ENCODE measurements around the gene CREB3.

Gene CREB3

DNA sequence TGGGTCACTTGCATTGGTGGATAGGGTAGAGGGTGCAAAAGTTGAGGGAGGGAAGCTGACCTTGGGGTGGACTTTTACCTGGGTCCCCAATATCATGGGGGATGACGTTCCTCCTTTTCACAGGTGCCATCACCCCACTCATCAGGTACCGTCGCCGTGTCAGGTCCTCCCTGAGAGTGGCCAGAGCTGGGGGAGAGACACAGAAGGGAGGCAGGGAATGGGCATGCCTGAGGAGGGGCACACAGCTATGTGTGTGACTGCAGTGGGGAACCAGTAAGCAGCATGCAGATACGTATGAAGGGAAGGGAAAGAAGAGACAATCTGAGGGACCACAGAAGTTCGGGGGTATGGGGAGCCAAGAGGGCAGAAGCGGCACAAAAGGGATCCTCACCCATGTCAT is 6.5 kb downstream of the CREB3 start:
- no peaks in the 10 kb centered on the region for H3K27me3 ChIP-seq (ENCODE audit: low read depth)
- in situ Hi-C loops (cut with MboI; ENCODE audit: low sequenced_read_pairs), result no loop called here
- peaks cover 95% of the 10 kb centered on the region for H3K36me3 ChIP-seq (replicated peaks)
- DNase-seq (ENCODE audit: low spot score in 2 of 2), result no peak
- H3K4me3 ChIP-seq, result no peak overlapping the region
- H3K9me3 ChIP-seq, result no peaks in the 10 kb centered on the region
- no peaks in the 10 kb centered on the region; the same call in 1 of the 2 replicates for H3K4me1 ChIP-seq

DNA sequence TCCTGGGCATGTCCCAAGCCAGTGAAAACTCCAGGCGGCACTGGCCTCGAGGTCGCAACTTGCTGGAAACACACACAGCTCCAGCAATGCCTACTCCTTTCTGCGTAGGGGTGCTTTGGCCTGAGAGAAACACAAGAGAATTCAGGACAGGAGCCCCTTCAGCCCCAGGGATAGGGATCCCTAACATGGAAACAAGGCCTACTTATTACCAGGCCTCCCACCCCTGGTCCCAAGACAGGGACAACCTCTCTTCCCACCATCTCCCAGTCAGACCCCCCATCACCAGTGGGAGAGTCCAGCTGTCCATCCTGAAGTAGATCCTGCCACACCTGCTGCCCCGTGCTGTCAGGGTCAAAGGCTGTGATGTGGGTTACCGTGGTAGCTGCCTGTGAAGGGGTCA is 7.8 kb downstream of the CREB3 start:
- no peaks in the 10 kb centered on the region for H3K9me3 ChIP-seq
- DNase-seq (ENCODE audit: low spot score in 2 of 2), result no peak
- no peaks in the 10 kb centered on the region for H3K27me3 ChIP-seq (ENCODE audit: low read depth)
- peaks cover 92% of the 10 kb centered on the region for H3K36me3 ChIP-seq (replicated peaks)
- in situ Hi-C loops (cut with MboI; ENCODE audit: low sequenced_read_pairs), result no loop called here
- H3K4me3 ChIP-seq, result no peak overlapping the region
- H3K4me1 ChIP-seq, result no peaks in the 10 kb centered on the region

DNA sequence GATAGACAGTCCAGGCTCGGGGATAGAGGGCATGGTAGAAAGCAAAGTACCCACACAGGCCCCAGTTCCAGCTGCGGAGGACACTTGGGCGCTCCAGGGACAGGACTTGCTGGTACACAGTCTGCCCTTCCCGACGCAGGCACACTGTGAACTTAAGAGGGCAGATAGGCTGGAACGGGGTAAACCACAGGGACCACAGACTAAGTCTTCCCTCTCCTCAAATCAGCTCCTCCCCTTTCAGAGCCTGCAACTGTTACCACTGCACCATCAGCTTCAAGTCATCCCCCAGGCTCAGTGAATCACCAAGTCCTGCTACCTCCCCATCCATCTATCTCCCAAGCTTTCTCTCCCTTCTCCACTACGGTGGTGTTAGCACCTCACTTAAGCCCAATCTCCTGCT is 9.3 kb downstream of the CREB3 start:
- in situ Hi-C loops (cut with MboI; ENCODE audit: low sequenced_read_pairs), result no loop called here
- Histone ChIP-seq H3K9me3 (no peaks in the 10 kb centered on the region), H3K4me3 (no peak overlapping the region), H3K27me3 (ENCODE audit: low read depth) (no peaks in the 10 kb centered on the region), H3K36me3 (replicated peaks) (peaks cover 80% of the 10 kb centered on the region), H3K4me1 (peaks cover 8% of the 10 kb centered on the region; the same call in 1 of the 2 replicates)
- DNase-seq (ENCODE audit: low spot score in 2 of 2), result no peak

DNA sequence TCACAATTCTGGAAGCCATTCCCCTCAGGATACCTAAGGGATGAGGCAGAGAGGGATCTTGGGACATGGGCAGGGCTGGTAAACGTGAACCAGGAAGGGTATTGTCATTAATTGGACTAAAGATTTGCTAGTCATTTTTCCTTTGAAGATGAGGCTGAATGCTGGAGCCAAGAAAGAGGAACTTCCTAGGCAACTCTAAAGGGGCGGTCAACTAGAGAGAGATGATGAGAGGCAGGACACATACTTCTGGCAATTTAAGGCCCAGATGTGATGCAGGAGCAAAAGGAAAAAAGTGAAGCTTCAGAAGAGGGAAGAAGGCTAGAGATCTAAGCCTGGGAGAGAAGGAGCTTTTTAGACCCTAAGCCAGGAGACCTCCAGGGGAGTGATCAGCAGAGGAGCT is 11.0 kb downstream of the CREB3 start:
- Histone ChIP-seq H3K27me3 (ENCODE audit: low read depth) (no peaks in the 10 kb centered on the region), H3K9me3 (no peaks in the 10 kb centered on the region), H3K4me1 (peaks cover 11% of the 10 kb centered on the region; the same call in 1 of the 2 replicates), H3K36me3 (replicated peaks) (peaks cover 63% of the 10 kb centered on the region), H3K4me3 (no peak overlapping the region)
- DNase-seq (ENCODE audit: low spot score in 2 of 2), result no peak
- in situ Hi-C loops (cut with MboI; ENCODE audit: low sequenced_read_pairs), result no loop called here

DNA sequence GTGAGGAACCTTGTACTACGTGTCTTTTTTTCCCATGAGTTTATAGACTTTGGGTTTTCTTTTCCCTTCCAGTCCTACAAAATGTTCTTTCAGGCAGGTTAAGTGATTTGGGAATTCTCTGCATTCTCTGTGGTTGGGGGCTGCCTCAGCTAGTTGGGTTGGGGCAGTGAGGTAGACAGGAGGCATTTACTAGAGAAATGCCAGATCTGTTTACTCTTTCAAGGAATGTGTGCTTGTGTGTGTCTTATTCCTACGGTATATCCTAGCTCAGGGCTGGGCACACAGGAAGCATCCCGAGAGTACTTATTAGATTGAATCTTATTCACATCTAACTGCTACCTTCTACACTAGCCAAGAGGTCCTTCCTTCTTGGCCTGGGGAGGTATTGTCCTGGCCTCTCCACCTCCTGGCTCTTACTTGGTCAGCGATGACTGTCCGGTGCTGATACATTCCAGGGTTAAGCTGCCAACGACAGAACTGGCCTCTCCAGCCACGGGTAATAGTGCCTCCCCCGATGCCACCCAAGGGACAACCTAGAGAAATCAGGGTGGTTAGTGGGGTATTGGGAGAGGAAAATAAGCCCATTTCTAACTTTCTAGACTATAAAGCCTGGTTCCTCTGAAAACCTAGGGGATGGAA is 11.5 kb downstream of the CREB3 start:
- peaks cover 11% of the 10 kb centered on the region; the same call in 1 of the 2 replicates for H3K4me1 ChIP-seq
- no peaks in the 10 kb centered on the region for H3K9me3 ChIP-seq
- in situ Hi-C loops (cut with MboI; ENCODE audit: low sequenced_read_pairs), result no loop called here
- no peaks in the 10 kb centered on the region for H3K27me3 ChIP-seq (ENCODE audit: low read depth)
- no peak overlapping the region for H3K4me3 ChIP-seq
- DNase-seq (ENCODE audit: low spot score in 2 of 2), result no peak
- peaks cover 58% of the 10 kb centered on the region for H3K36me3 ChIP-seq (replicated peaks)

DNA sequence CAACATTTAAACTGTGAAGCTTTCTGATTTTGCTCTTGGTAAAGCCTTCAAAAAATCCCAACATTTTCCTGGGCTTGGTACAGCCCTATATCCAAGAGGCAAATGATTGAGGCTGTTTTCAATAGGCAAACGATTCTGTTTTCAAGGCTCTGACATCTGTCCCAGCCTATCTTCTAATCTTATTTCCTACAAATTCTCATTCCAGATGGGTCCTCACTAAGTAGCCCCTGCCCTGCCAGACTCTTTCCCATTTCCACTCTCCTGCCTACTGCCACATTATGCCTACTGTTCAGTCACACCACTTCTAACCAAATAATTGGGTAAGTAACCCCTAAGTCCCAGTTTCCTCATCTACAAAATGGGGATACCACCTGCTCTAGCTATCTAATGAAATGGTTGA is 13.1 kb downstream of the CREB3 start:
- Histone ChIP-seq H3K4me3 (peak overlapping the region; percentile 92), H3K9me3 (no peaks in the 10 kb centered on the region), H3K4me1 (peaks cover 11% of the 10 kb centered on the region; the same call in 1 of the 2 replicates), H3K36me3 (replicated peaks) (peaks cover 42% of the 10 kb centered on the region), H3K27me3 (ENCODE audit: low read depth) (no peaks in the 10 kb centered on the region)
- in situ Hi-C loops (cut with MboI; ENCODE audit: low sequenced_read_pairs), result no loop called here
- no peak for DNase-seq (ENCODE audit: low spot score in 2 of 2)

DNA sequence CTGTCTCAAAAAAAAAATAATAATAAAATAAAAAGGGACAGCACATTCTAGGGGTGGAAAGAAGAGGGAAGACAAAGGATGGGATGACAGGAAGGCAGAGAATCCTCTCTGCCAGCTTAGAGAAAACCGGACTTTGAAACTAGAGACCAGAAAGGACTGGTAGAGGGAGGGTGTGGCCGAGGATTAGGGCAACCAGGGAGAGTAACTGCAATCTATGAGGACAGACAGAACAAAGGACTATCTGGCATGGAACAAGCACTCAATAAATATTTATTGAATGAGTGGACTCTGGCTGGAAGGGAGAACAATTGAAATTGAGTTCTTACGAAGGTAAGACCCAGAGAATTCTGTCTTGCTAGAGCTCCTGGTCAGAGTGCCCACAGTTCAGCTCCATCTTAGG is 14.1 kb downstream of the CREB3 start:
- H3K4me1 ChIP-seq, result peaks cover 11% of the 10 kb centered on the region; the same call in 1 of the 2 replicates
- peaks cover 39% of the 10 kb centered on the region for H3K36me3 ChIP-seq (replicated peaks)
- peak in 1 of 2 experiments; percentile 52 for DNase-seq (ENCODE audit: low spot score in 2 of 2)
- no peaks in the 10 kb centered on the region for H3K27me3 ChIP-seq (ENCODE audit: low read depth)
- H3K4me3 ChIP-seq, result peak overlapping the region; percentile 92
- H3K9me3 ChIP-seq, result no peaks in the 10 kb centered on the region
- in situ Hi-C loops (cut with MboI; ENCODE audit: low sequenced_read_pairs), result no loop called here

DNA sequence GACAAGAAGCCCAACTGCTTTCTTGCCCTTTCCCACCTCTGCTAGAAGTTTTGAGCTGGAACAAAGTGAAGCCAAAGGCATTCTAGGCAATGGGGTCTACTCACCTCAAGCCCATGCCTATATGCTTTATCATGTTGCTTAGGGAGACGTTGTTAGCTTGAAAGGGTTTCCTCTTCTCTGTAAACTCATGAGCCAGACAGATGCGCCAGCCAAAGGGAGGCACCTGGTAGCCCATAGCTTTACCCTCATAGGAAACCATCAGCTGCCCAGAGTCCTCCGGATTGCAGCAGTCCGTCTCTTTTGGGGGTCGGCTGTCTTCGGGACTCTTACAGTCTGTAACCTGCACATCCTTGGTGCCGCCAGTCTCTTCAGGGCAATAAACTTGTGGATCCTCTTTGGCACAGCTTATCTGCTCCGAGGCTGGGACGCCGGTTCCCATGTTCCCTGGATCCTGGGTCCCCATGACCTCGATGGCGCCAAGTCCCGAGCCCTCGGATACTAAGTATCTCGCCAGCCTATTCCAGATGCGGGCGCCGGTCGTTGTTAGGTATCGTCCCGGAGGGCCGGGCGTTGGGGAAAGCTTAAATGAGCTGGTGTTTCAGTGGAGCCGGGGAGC is 15.9 kb downstream of the CREB3 start:
- Histone ChIP-seq H3K36me3 (replicated peaks) (peaks cover 39% of the 10 kb centered on the region), H3K4me1 (peaks cover 11% of the 10 kb centered on the region; the same call in 1 of the 2 replicates), H3K9me3 (no peaks in the 10 kb centered on the region), H3K4me3 (peak overlapping the region; percentile 92), H3K27me3 (ENCODE audit: low read depth) (no peaks in the 10 kb centered on the region)
- in situ Hi-C loops (cut with MboI; ENCODE audit: low sequenced_read_pairs), result no loop called here
- no peak for DNase-seq (ENCODE audit: low spot score in 2 of 2)

DNA sequence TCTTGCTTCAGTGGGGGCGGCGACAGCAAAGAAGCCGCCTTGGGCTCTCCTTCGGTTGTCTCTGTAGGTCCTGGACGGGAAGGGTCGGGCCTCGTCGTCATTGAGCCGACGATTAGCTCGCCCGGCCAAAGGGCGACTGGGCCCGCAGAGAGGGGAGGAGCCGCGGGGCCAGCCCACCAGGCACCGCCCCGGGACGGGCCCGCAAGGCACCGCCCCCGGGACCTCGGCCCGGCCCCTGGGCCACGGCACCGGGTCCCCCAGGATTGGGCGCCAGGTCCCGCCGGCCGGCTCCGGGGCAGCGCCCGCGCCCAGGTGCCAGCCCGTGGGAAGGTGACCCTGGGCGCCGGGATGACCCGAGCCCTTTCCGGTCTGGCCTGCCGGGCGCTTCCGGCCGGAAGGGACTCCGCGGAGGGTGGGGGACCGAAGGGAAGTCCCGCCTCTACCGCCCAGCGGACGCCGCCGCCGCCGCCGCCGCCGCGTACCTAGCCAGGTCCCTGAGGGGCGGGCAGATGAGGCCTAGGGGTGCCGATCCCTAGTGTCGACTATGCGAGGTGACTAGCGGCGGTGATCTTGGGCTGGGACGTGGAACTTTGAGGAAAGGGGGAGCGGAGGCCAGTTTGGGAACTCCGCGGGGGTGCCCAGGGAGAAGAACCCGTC is 16.5 kb downstream of the CREB3 start, which contains the start of the genes GBA2 and RGP1:
Gene GBA2, minus strand, starts transcription at position 371 of the 657 bp plus-strand sequence. CDS start 524 bp downstream, outside the sequence.
Gene RGP1, plus strand, starts transcription at position 430 of the 657 bp plus-strand sequence. CDS start 469 bp downstream, outside the sequence.
- Histone ChIP-seq H3K4me3 (peak within 1 kb of the TSS; percentile 92), H3K27me3 (ENCODE audit: low read depth) (no peaks in the 10 kb centered on the region), H3K4me1 (peaks cover 11% of the 10 kb centered on the region; the same call in 1 of the 2 replicates), H3K9me3 (no peaks in the 10 kb centered on the region), H3K36me3 (replicated peaks) (peaks cover 39% of the 10 kb centered on the region)
- DNase-seq (ENCODE audit: low spot score in 2 of 2), result peak; percentile 77 to 88
- in situ Hi-C loops (cut with MboI; ENCODE audit: low sequenced_read_pairs), result no loop called here

DNA sequence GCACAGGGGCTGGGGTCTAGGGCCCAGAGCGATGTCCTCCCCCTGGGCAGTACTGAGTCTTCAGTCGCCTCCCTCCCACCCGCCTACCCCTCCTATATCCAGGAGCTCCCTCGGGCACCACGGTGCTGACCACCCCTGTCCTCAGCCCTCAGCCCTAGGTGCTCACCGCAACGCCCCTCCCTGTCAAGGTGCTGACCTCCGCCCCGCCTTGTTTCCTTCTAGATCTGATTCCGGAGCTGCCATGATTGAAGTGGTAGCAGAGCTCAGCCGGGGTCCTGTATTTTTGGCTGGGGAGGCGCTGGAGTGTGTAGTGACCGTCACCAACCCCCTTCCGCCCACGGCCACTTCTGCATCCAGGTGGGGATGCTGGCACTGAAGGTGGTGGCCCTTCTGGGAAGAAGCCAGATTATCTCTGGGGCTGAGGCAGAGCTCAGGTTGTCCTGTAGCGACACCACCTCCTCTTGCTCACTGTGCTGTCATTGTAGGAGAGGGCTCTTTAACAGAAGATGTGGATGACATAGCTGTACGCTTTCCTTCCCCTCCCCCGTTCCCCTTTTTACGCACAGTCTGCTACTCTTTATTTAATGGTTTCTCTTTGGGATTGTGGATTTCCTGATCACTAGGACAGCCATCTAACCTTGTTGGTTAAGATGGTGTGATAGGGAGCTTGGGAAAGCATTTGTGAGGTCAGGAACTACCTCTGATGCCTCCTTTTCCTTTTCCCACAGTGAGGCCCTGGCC is 17.2 kb downstream of the CREB3 start:
- H3K9me3 ChIP-seq, result no peaks in the 10 kb centered on the region
- no peaks in the 10 kb centered on the region for H3K27me3 ChIP-seq (ENCODE audit: low read depth)
- peak overlapping the region; percentile 92 for H3K4me3 ChIP-seq
- peaks cover 36% of the 10 kb centered on the region for H3K36me3 ChIP-seq (replicated peaks)
- DNase-seq (ENCODE audit: low spot score in 2 of 2), result peak in 1 of 2 experiments; percentile 58
- H3K4me1 ChIP-seq, result peaks cover 11% of the 10 kb centered on the region; the same call in 1 of the 2 replicates
- in situ Hi-C loops (cut with MboI; ENCODE audit: low sequenced_read_pairs), result no loop called here

DNA sequence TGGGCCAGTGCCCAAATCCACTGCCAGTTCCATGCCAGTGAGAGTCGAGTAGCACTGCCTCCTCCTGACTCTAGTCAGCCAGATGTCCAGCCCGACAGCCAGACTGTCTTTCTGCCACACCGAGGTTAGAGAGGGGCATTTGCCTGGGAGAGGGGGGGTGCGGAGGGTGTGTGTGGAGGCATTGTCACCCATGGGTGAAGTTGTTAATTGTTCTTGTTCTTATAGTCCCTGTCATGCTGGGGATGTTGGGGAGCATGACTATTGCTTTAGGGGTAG is 17.7 kb downstream of the CREB3 start:
- in situ Hi-C loops (cut with MboI; ENCODE audit: low sequenced_read_pairs), result no loop called here
- Histone ChIP-seq H3K4me1 (peaks cover 11% of the 10 kb centered on the region; the same call in 1 of the 2 replicates), H3K36me3 (replicated peaks) (peaks cover 38% of the 10 kb centered on the region), H3K27me3 (ENCODE audit: low read depth) (no peaks in the 10 kb centered on the region), H3K9me3 (no peaks in the 10 kb centered on the region), H3K4me3 (peak overlapping the region; percentile 92)
- no peak for DNase-seq (ENCODE audit: low spot score in 2 of 2)

DNA sequence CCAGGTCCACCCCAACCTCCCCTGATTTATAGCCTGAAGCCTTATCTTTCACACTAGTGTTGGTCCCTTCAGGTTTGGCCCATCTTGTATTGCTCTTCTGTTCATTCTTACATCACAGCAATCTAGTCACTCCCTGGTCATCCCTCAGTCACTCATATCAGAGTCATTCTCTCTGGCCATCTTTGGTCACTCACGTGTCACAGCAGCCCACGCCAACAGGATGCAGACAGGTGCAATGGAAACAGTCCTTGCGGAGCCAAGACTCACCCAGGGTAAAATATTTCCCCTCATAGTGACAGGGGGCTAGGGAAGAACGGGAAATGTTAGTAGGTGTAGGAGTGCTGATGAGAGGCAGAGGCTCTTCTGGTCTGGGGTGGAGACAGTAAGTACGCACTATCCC is 21.0 kb downstream of the CREB3 start:
- DNase-seq (ENCODE audit: low spot score in 2 of 2), result no peak
- H3K36me3 ChIP-seq (replicated peaks), result peaks cover 35% of the 10 kb centered on the region
- H3K4me1 ChIP-seq, result peaks cover 9% of the 10 kb centered on the region

DNA sequence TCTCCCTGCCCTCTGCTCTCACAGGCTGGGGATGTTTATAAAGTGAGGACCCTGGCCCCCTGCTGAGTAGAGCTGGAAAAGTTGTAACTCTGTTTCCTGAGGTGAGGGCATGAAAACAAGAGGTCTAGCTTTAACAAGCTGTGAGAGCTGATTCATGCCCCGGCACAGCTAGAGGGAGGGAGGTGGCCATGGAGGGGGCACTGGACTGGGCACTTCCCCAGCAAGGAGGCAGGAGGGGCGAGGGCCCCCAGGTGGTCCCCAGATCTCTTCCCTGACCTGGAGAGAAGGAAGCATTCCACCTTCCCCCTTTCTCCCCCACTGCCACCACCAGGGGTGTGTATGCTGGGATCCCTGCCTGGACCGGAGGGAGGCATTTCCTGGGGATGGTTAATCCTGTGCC is 21.8 kb downstream of the CREB3 start, which contains the start of gene MSMP:
Gene MSMP, minus strand, starts transcription at position 13 of the 400 bp plus-strand sequence. CDS start 147 bp downstream, outside the sequence.
- peaks cover 14% of the 10 kb centered on the region for H3K4me1 ChIP-seq
- in situ Hi-C loops (cut with MboI; ENCODE audit: low sequenced_read_pairs), result no loop called here
- peaks cover 35% of the 10 kb centered on the region for H3K36me3 ChIP-seq (replicated peaks)
- no peaks in the 10 kb centered on the region for H3K27me3 ChIP-seq (ENCODE audit: low read depth)
- DNase-seq (ENCODE audit: low spot score in 2 of 2), result peak in 1 of 2 experiments; percentile 6
- H3K4me3 ChIP-seq, result no peak within 1 kb of the TSS
- H3K9me3 ChIP-seq, result no peaks in the 10 kb centered on the region

More for the DNA sequence above, 21.0 kb downstream of the CREB3 start:
- in situ Hi-C loops (cut with MboI; ENCODE audit: low sequenced_read_pairs), result no loop called here
- H3K9me3 ChIP-seq, result no peaks in the 10 kb centered on the region
- H3K27me3 ChIP-seq (ENCODE audit: low read depth), result no peaks in the 10 kb centered on the region
- no peak overlapping the region for H3K4me3 ChIP-seq

Measured in HAP-1 (cell line).